ENCODE data around the gene BDH1. TPM values are rescaled to one million over a fixed set of nuclear protein-coding genes. Genes with fewer than 3 reads are reported as not detected.

The BDH1 gene
- total and polyA plus RNA-seq, 2 of the 13 experiments (the other 11 are each of a cell fraction or from before 2014, with no cell fraction given): 21.2 to 71.9 TPM

GRCh38 chr3:197520311-197521276 lies 35.2 kb downstream of the BDH1 start (continued):
- TF ChIP-seq CHCHD3 (CRISPR knock-in tag; IDR thresholded peaks at IDR 0.05) (no peak), ZFP90 (CRISPR knock-in tag; IDR thresholded peaks at IDR 0.05; ENCODE audit: borderline replicate concordance) (no peak), ZNF703 (CRISPR knock-in tag; IDR thresholded peaks at IDR 0.05; ENCODE audit: borderline replicate concordance) (no peak), KDM6A (CRISPR knock-in tag; IDR thresholded peaks at IDR 0.05; ENCODE audit: low read depth) (no peak), SIN3A (IDR thresholded peaks at IDR 0.05; ENCODE audit: borderline replicate concordance, low read depth, low read length) (0 out of 2 replicates have a peak, but pooled peaks have one; percentile 47), ZNF335 (CRISPR knock-in tag; IDR thresholded peaks at IDR 0.05) (0 out of 2 replicates have a peak, but pooled peaks have one; percentile 34), ZBTB2 (CRISPR knock-in tag; IDR thresholded peaks at IDR 0.05; ENCODE audit: low read depth) (no peak), DNMT3B (CRISPR knock-in tag; conservative IDR thresholded peaks at IDR 0.05) (no peak), ZSCAN22 (CRISPR knock-in tag; IDR thresholded peaks at IDR 0.05) (0 out of 2 replicates have a peak, but pooled peaks have one; percentile 30), ZNF570 (CRISPR knock-in tag; IDR thresholded peaks at IDR 0.05; ENCODE audit: borderline replicate concordance) (no peak), FOXA1 (IDR thresholded peaks at IDR 0.05) (no peak), FOXA1 (CRISPR knock-in tag; IDR thresholded peaks at IDR 0.05) (no peak), ZNF224 (CRISPR knock-in tag; IDR thresholded peaks at IDR 0.05) (0 out of 2 replicates have a peak, but pooled peaks have one; percentile 78), TEAD2 (CRISPR knock-in tag; IDR thresholded peaks at IDR 0.05) (no peak), ZNF10 (CRISPR knock-in tag; IDR thresholded peaks at IDR 0.05; ENCODE audit: borderline replicate concordance, low read depth) (no peak), CEBPB (IDR thresholded peaks at IDR 0.05; ENCODE audit: borderline replicate concordance, low read depth, low read length) (no peak), ZSCAN31 (CRISPR knock-in tag; IDR thresholded peaks at IDR 0.05; ENCODE audit: low read depth) (no peak; the same call in 1 of the 2 replicates), TCF12 (IDR thresholded peaks at IDR 0.05) (no peak), TCF12 (CRISPR knock-in tag; IDR thresholded peaks at IDR 0.05) (no peak), ZNF615 (CRISPR knock-in tag; IDR thresholded peaks at IDR 0.05; ENCODE audit: borderline replicate concordance) (no peak), DMAP1 (CRISPR knock-in tag; IDR thresholded peaks at IDR 0.05) (peak; percentile 71), ATF2 (CRISPR knock-in tag; IDR thresholded peaks at IDR 0.05) (0 out of 2 replicates have a peak, but pooled peaks have one; percentile 35), CBX5 (CRISPR knock-in tag; IDR thresholded peaks at IDR 0.05; ENCODE audit: borderline replicate concordance) (0 out of 2 replicates have a peak, but pooled peaks have one; percentile 27), ETV5 (CRISPR knock-in tag; IDR thresholded peaks at IDR 0.05; ENCODE audit: borderline replicate concordance) (peak; percentile 6; the same call in 1 of the 2 replicates), ZSCAN30 (CRISPR knock-in tag; IDR thresholded peaks at IDR 0.05) (no peak), CCAR2 (optimal IDR thresholded peaks at IDR 0.05; ENCODE audit: low read depth, low read length) (no peak)
- TF ChIP-seq, protein P1, sequence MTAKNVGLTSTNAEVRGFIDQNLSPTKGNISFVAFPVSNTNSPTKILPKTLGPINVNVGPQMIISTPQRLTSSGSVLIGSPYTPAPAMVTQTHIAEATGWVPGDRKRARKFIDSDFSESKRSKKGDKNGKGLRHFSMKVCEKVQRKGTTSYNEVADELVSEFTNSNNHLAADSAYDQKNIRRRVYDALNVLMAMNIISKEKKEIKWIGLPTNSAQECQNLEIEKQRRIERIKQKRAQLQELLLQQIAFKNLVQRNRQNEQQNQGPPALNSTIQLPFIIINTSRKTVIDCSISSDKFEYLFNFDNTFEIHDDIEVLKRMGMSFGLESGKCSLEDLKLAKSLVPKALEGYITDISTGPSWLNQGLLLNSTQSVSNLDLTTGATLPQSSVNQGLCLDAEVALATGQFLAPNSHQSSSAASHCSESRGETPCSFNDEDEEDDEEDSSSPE (CRISPR knock-in tag; IDR thresholded peaks at IDR 0.05): no peak
